ENCODE results near the gene PTPRK.

PTPRK gene

GRCh38 chr6:128465368-128466343 lies 54.7 kb downstream of the PTPRK start:
- H3K9me3 ChIP-seq (ENCODE audit: control insufficient read depth, low read length) = no peaks in the 10 kb centered on the region
- no peaks in the 10 kb centered on the region for H3K27me3 ChIP-seq (ENCODE audit: control insufficient read depth, insufficient read depth, low read length)
- H3K4me3 ChIP-seq (ENCODE audit: low read depth, low read length) = no peak overlapping the region
- H3K4me2 ChIP-seq (ENCODE audit: low read length) = no peak overlapping the region
- H3K27ac ChIP-seq = no peak overlapping the region
- no peaks in the 10 kb centered on the region for H3K4me1 ChIP-seq
- no peak for TF ChIP-seq CTCF (IDR thresholded peaks at IDR 0.05)
- H3K79me2 ChIP-seq = no peaks in the 10 kb centered on the region
- H3K9ac ChIP-seq = no peak overlapping the region
- H3K36me3 ChIP-seq (ENCODE audit: control insufficient read depth, insufficient read depth, low read length) = no peaks in the 10 kb centered on the region
- no peak overlapping the region for H2AFZ ChIP-seq

GRCh38 chr6:128464790-128465189 lies 55.6 kb downstream of the PTPRK start:
- no peak overlapping the region for H2AFZ ChIP-seq
- no peaks in the 10 kb centered on the region for H3K27me3 ChIP-seq (ENCODE audit: control insufficient read depth, insufficient read depth, low read length)
- no peaks in the 10 kb centered on the region for H3K9me3 ChIP-seq (ENCODE audit: control insufficient read depth, low read length)
- no peak overlapping the region for H3K9ac ChIP-seq
- H3K79me2 ChIP-seq = no peaks in the 10 kb centered on the region
- no peak for TF ChIP-seq CTCF (IDR thresholded peaks at IDR 0.05)
- no peak overlapping the region for H3K4me2 ChIP-seq (ENCODE audit: low read length)
- H3K27ac ChIP-seq = no peak overlapping the region
- H3K4me3 ChIP-seq (ENCODE audit: low read depth, low read length) = no peak overlapping the region
- H3K36me3 ChIP-seq (ENCODE audit: control insufficient read depth, insufficient read depth, low read length) = no peaks in the 10 kb centered on the region
- H3K4me1 ChIP-seq = no peaks in the 10 kb centered on the region

GRCh38 chr6:128463942-128464341 lies 56.5 kb downstream of the PTPRK start:
- Histone ChIP-seq H3K9me3 (ENCODE audit: control insufficient read depth, low read length) (no peaks in the 10 kb centered on the region), H3K4me3 (ENCODE audit: low read depth, low read length) (no peak overlapping the region), H3K4me1 (no peaks in the 10 kb centered on the region), H3K36me3 (ENCODE audit: control insufficient read depth, insufficient read depth, low read length) (no peaks in the 10 kb centered on the region), H3K79me2 (no peaks in the 10 kb centered on the region), H2AFZ (no peak overlapping the region), H3K27me3 (ENCODE audit: control insufficient read depth, insufficient read depth, low read length) (no peaks in the 10 kb centered on the region), H3K4me2 (ENCODE audit: low read length) (no peak overlapping the region), H3K27ac (no peak overlapping the region), H3K9ac (no peak overlapping the region)
- no peak for TF ChIP-seq CTCF (IDR thresholded peaks at IDR 0.05)

GRCh38 chr6:128461501-128461900 lies 58.9 kb downstream of the PTPRK start:
- Histone ChIP-seq H3K27me3 (ENCODE audit: control insufficient read depth, insufficient read depth, low read length) (no peaks in the 10 kb centered on the region), H2AFZ (no peak overlapping the region), H3K4me2 (ENCODE audit: low read length) (no peak overlapping the region), H3K4me1 (no peaks in the 10 kb centered on the region), H3K9ac (no peak overlapping the region), H3K27ac (no peak overlapping the region), H3K4me3 (ENCODE audit: low read depth, low read length) (no peak overlapping the region), H3K79me2 (no peaks in the 10 kb centered on the region), H3K36me3 (ENCODE audit: control insufficient read depth, insufficient read depth, low read length) (no peaks in the 10 kb centered on the region), H3K9me3 (ENCODE audit: control insufficient read depth, low read length) (no peaks in the 10 kb centered on the region)
- no peak for TF ChIP-seq CTCF (IDR thresholded peaks at IDR 0.05)

Measured in parathyroid adenoma (tissue), 2 donors.